ENCODE measurements around the gene MROH8.

Gene MROH8

DNA sequence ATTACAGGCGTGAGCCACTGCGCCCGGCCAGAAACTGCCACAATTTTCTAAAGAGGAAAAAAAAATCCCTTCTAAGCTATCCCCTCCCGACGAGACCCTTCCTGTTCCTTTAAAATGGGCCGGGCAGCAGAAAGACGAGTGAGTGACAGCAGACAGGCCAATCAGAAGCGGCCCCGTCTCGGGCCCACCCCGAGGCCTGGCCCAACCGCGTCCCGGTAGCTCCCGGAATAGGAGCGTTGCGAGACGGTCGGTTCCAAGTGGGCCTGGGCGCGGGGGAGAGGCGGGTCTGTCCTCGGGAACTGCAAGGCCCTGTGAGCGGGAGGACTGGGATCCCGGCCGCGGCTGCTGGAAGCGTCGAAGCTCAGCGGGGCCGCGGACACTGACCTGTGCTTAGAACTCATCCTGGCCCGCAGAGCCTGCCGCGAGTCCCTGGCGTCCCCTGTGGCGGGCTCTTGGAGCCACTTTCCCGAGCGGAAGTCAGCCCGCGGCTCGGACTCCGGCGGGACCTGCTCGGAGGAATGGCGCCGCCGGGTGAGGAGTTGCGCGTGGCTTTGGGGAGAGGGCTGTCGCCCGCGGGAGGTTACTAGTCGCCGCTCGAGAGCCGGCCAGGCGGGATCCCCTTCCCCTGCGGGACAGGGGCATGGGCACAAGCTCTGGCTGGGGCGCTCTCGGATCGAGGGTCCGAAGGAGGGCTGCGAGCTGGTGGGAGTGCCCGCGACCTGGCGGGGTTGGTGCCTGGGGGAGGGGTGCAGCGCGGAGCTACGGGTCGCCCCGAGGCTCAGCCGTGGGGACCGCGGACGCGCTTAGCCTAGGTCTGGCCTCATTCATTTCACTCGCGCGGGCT lies at the start of gene MROH8, which contains the start of gene RPN2:
MROH8 (minus strand) TSS at position 710 of the 844 bp plus-strand sequence.
RPN2 (plus strand) TSS at position 492 of the 844 bp plus-strand sequence; CDS start at position 519, 27 bp downstream.
- peak; percentile 90 to 93 for DNase-seq

DNA sequence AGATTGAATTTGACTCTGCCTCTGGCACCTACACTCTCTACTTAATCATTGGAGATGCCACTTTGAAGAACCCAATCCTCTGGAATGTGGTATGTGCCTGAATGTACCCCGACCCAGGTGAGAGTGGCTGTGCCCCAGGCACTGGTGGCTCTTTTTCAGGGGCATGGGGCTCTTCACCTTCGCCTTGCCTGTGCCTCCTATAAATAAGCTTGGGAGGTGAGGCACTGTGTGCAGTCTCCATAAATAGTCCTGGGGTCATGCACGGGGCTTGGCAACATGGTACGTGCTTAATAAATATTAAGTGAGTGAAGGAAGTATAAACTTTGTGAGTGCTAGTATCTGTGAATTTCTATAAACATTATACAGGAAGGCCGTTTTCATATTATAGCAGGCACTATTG lies 49.3 kb upstream of the MROH8 start:
- DNase-seq: no peak

DNA sequence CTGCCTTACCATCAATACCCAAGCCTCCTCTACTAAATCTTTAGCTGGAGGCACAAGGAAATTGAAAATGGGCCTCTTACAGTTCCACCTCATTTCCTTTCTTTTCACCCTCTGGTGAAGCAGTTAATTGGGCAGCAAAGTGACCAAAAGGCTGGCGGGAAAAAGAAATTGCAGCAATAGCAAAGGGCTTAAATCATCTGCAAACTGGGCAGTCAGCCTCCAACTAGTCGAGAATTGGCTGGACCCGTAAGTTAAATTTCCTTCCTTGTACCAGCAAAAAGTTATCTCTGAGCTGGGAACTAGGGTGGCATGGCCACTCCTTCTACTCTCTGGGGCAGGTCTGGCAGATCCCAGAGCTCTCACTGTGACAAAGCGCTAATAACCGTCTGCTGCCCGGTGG lies 48.7 kb upstream of the MROH8 start:
- no peak for DNase-seq

DNA sequence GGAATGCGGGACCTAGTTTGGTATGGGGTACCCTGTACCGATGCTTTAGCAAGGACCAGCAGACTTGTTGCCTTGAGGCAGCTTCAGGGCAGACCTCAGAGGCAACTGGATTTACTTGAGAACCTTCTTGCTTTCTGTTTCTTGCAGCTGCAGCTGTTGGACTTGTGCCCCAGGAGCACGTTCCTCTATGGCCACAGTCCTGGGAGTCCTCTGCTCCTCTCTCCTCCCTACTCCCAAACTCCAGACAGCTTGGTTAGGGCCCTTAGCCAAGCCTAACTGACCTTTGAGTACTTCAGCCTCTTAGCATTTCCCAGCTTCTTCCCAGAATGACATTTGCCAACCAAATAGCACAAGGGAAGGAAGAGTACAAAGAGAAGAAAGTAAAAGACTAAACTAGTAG lies 47.5 kb upstream of the MROH8 start:
- DNase-seq: no peak

DNA sequence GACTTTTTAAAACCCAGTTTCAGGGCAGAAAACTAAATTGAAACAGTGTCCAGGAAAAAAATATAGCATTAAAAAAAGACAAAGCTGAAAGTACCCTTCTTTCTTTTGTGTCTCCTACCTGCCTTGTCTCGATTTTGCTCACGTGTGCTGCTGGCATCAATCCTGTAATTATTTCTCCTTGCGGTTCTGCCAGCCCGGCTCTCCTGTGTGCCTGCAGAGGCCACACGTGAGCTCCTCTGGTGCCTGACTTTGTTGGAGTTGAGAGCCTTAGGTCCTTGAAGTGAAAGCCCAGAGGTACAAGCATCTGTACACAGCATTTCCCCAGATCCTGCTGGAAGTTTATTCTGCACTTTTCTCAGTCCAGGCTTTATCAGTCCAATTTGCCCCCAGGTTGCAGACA lies 45.8 kb upstream of the MROH8 start:
- no peak for DNase-seq

DNA sequence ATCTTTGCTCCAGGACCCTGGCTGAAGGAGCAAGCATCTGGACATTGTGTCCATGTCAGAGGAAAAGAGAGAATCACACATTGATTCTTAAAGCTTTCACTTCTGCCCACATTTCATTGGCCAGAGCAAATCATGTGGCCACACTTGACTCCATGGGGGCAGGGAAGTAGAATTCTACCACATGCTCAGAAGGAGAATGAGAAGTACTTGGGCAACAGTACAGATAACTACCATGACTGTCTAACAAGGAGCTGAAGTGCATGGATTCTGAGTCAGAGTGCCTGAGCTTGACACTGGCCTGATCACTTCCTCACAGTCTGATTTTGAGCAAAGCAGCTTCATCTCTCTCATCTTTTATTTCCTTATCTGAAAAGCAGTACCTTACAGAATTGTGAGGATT lies 43.7 kb upstream of the MROH8 start:
- DNase-seq: no peak

DNA sequence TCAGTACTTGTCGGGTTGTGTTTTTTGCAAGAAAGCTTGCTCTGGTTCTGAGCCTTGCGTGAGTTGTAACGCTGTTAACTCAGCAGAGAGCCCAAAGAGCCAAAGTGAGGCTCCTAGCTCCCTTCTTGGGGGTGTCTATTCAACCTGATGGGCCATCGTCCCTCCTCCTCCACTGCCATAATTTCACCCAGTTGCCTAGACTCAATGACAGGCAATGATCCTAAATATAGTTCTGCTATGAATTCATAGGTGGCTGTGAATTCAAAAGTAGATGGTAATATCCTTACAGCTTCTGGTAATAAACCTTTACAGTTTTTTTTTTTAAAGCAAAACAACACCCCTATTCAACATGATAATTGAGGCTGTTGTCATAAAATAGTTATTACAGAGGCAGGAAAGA lies 42.7 kb upstream of the MROH8 start:
- DNase-seq: no peak

DNA sequence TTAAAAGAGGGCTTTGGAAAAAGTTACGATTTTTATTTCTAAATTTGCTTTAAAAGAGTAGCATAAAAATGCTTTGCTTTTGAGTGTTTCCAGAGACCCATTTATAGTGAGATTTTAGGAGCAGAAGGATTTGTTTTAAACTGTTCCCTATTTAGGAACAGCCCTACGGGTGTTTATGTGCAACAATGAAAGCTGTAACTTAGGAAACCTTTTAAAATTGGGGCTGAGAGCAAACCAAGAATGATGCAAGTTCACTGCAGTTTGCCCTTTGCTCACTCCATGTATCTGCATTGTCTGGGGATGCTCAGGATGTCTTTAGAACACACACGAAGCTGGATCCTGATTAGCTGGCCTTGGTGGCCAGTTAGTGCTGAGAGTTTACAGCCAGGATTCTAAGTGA lies 41.4 kb upstream of the MROH8 start:
- DNase-seq: no peak

DNA sequence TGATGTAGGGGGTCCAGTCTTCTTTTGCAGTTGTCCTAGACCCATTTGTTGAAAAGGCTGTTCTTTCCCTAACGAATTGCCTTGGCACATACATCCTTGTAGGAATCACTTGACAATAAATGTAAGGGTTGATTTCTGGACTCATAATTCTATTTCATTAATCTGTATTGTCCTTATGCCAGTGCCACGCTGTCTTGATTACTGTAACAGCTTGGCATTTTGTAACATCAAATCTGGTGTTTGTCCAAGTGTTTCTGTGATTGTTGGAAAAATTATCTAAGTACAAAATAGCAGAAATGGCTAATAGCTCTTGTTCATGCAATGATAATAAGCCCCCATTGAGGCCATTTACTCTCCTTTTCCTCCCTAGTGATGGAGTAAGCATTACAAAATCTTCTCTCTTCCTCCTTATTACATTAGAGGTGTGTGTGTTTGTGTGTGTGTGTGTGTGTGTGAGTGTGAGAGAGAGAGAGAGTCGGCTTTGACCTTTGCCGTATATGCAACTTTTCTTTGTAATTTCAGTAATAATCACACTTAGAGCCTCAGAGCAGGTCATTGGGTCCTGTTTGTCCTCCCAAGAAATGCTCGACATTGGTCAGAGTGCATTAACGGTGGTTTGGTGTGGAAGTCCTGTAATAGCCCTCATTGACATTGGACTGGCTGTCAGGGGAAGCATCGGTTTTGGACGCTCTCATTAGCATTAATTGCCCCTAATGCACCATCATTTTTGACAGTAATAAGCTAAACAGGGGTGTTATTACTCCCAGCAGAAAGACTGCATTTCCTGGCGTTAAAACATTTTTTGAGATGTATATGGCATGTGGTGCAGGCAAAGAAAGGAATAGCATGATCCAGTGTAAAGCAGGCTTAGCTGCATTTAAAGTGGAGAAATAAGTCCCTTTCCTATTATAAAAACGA lies 40.7 kb upstream of the MROH8 start:
- no peak for DNase-seq

DNA sequence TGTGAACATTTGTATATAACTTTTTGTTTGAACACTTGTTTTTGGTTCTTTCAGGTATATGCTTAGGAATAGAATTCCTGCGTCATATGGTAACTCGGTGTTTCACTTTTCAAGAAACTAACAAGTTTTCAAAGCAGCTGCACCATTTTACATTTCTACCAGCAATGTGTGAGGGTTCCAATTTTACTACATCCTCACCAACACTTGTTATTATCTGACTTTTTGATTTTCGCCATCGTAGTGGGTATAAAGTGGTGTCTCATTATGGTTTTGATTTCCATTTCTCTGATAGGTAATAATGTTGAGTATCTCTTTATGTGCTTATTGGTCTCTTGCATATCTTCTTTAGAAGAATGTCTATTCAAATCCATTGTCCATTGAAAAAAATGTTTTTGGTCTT lies 39.6 kb upstream of the MROH8 start:
- DNase-seq: no peak

DNA sequence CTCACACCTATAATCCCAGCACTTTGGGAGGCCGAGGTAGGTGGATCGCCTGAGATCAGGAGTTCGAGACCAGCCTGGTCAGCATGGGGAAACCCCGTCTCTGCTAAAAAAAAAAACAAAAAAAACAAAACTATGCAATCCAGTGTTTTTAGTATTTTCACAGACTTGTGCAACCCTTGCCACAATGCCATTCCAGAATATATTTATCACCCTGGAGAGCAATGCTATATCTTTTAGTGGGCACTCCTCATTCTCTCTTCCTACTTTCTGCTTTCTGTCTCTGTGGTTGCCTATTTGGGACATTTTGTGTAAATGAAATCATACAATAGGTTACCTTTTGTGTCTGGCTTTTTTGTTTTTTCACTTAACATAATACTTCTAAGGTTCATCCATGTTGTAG lies 39.1 kb upstream of the MROH8 start:
- no peak for DNase-seq

DNA sequence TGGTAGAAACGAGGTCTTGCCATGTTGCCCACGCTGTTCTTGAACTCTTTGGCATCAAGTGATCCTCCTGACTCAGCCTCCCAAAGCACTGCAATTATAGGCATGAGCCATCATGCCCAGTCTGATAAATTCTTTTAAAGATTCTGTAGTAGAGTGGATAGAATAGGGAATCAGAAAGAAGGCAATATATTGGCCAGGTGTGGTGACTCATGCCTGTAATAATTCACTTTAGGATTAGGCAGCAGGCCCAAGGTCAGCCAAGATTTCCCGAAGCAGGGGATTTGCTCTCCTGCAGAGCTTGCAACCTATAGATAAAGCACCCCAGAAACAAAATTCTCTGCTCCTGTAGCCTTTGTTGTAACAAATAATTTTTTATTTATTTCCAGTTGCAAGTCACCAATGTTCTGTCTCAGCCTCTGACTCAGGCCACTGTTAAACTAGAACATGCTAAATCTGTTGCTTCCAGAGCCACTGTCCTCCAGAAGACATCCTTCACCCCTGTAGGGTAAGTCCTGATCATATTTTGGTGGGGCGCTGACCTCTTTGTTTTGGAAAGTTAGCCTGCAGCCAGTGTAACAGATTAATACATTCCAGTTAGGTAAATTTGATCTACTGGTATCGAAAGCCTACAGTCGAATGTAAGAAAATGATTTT lies 30.4 kb upstream of the MROH8 start:
- no peak for DNase-seq

DNA sequence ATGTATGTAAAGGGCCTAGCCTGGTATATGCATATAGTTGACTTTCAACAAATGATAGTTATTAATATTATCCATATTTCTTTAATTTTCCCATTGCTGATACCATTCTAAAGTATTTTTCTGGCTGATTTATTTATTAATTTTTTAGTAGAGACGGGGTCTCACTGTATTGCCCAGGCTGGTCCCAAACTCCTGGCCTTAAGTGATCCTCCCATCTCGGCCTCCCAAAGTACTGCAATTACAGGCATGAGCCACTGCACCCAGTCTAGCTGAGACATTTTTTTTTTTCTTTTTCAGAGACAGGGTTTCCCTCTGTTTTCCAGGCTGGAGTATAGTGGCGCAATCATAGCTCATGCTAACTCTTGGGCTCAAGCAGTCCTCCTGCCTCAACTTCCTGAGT lies 29.8 kb upstream of the MROH8 start:
- no peak for DNase-seq

DNA sequence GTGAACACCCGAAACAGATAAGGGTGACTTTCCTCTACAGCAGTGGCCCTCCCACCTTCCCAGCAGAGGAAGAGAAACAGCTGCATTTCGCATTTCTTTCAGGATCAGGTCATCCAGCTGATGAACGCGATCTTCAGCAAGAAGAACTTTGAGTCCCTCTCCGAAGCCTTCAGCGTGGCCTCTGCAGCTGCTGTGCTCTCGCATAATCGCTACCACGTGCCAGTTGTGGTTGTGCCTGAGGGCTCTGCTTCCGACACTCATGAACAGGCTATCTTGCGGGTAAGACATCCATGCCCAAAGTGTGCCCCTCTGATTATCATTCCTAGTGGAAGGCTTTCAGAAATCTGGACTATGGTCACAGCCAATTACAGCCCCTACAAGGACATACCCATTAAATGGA lies 27.8 kb upstream of the MROH8 start:
- DNase-seq: no peak

DNA sequence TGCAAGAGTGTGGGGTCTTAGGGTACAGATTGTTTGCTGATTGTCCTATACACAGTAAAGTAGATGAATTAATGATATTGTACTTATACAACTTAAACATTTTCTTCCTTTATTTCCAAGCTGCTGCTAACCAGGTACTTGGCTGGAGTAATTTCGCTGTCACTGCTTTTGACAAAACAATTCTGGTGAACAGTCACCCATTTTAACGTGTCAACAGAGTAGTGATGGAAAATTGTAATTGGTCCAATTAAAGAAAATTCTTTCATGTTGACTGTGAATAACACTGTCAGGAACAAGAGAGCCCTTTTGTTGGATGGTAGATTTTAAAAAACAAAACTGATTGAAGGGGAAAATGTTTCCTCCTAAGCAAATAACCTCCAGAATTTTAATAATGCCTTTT lies 26.4 kb upstream of the MROH8 start:
- DNase-seq: no peak

DNA sequence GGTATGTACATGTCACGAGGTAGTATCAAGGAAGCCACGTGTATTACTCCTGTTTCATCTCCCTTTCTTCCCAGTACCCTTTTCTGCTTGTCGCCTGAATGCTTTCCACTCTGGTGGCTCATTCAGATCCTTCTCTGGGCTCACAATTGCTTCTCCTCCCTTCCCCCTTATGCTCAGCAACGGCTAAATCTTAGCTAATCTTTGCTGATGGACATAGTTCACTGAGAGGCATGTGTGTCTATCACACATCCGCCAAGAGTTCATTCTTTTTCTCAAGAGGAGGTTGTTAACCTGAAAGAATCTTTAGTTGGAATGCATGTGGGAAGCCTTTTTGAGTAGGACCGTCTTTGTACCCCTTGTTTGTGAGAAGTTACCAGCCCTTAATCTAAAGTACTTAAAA lies 25.8 kb upstream of the MROH8 start:
- no peak for DNase-seq

DNA sequence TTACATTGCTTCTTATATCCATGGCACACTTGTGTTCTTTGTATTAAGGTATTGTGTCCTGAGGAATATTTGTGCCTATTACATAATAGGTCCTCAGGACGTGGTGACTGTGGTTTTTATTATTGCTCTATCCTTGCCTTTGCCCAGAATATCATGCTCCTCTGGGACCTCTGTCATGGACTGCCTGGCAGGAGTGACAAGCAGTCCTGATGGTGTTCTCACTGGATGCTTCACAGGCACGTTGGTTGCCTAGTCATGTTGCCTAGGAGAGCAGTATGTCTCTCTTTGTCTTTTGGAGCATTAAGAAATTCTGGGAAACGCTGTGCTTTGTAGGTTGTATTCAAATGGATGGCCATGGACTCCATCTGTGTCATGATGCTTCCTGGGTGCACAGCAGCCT lies 24.7 kb upstream of the MROH8 start:
- DNase-seq: no peak

DNA sequence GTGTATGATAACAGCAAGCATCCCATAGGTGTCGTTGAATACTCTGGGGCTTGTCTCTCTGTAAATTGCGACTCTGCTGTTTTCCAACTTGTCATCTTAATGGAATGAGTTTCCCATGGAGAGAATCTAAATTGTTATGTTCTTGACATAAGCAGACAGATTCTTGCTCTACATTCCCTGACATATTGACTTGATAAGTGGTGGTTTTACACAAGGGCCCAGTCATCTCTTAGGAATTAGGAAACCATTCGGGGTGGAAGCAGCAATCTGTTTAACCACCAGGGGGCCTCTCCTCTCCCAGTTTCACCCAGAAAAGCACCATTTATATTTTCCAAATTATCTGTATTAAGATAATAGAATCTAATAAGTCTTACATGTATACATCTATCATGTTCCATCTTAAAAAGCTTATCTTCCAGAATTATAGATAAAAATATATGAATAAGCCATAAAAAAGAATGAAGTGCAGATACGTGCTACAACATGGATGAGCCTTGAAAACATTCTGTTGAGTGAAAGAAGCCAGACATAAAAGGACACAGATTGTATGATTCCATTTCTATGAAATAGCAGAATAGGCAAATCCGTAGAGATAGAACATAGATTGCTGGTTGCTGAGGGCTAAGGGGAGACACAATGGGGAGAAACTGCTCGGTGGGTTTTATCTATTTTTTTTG lies 23.1 kb upstream of the MROH8 start:
- peak in 1 of 2 experiments; percentile 12 for DNase-seq

DNA sequence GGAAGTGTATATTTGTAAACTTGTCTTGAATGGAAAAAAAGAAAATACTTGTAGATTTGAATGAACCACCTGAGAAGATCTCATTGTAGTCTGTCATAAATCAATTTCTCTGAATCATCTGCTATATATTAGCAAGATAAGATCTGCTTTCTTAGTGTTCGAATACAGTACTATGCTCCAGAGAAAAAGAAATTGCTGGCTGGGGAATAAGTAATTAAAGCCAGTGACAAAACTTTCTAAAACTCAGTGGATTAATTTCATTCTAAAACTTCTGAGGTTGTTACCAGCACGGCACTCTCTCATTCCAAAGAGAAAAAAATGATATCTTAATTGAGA lies 22.4 kb upstream of the MROH8 start:
- no peak for DNase-seq

DNA sequence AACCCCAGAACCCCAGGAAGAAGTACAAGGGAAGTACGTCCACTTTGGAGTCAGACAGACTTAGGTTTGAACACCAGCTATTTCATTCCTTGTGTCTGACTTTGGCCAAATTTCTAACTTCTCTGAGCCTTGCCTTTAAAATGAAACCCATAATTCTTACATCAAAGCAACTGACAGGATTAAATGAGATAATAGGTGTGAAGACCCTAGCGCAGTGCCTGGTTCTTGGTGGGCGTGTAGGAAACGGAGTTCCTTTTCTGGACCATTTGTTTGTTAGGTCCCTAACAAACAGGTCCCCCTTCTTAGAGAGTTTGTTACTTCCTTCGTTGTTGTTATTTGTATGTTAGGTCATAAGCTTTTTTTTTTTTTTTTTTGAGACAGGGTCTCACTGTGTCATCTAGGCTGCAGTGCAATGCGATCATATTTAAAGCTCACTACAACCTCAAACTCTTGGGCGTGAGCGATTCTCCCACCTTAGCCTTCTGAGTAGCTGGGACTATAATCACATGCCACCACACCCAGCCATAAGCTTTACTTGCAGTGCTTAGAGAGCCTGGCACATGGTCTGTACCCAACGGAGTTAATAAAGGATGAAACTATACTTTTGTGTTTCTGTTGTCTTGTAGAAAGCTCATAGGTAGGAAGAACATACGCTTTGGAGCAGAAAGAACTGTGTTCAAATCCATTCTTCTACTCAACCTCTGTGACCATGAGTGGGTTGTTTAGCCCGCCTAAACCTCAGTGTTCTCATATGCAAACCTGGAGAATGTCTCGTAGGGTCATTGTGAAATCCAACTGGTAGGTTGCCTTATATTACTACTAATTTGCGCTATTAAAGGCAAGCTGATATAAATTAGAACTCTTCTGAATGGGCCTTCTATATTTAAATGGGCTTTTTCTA lies 21.8 kb upstream of the MROH8 start:
- no peak for DNase-seq

DNA sequence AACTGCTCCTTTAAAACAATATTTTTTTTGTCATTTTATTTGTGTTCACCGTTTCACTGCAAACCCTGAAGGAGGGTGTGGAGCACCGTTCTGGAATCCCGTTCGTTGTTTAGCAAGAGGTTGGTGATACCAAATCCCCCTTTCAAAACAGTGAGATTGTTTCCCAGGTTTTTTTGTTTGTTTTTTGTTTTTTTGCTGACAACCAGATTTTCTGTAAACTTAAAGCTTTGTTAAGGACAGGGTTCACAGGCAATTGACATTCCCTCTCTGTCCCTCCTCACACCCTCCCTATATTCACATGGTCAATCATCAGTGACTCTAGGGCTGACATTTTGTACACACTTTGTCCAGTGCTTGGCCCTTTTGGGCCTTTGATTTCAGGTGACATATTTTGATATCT lies 21.0 kb upstream of the MROH8 start:
- no peak for DNase-seq
